Liver (tissue), 9 donors: ENCODE measurements around the gene ZNF467. TPM values are rescaled to one million over a fixed set of nuclear protein-coding genes. Genes with fewer than 3 reads are reported as not detected.

Experiments
- DNase-seq: peaks from one replicate; pipeline ENCODE4 v3.0.0-alpha.2; 2017; ENCODE audit warnings: low spot score
- H3K27ac ChIP-seq, 2 donors: one replicate each; pipeline ENCODE4 v1.7.0; 2013; ENCODE audit warnings: inconsistent platforms in 2 of 2, low read length in 2 of 2, control low read depth in 1 of 2, low read depth in 1 of 2, mild to moderate bottlenecking in 1 of 2
- H3K27me3 ChIP-seq, 4 donors: one replicate each; pipeline versions ENCODE4 v1.6.1 to v1.7.0; 2013; ENCODE audit warnings: low read length in 3 of 4, inconsistent platforms in 1 of 4, mild to moderate bottlenecking in 1 of 4, moderate library complexity in 1 of 4; ENCODE audit not compliant: control insufficient read depth in 4 of 4, insufficient read depth in 4 of 4
- H3K36me3 ChIP-seq, 4 donors: one replicate each; pipeline versions ENCODE4 v1.6.1 to v1.7.0; 2013; ENCODE audit warnings: low read length in 3 of 4, mild to moderate bottlenecking in 3 of 4, low read depth in 1 of 4, moderate library complexity in 1 of 4; ENCODE audit not compliant: control insufficient read depth in 4 of 4, insufficient read depth in 3 of 4
- H3K4me1 ChIP-seq, 4 donors: one replicate each; pipeline versions ENCODE4 v1.6.1 to v1.7.0; 2013; ENCODE audit warnings: low read length in 3 of 4, mild to moderate bottlenecking in 3 of 4, moderate library complexity in 1 of 4; ENCODE audit not compliant: control insufficient read depth in 4 of 4, insufficient read depth in 4 of 4
- H3K4me3 ChIP-seq, 3 donors: one replicate each; pipeline versions ENCODE4 v1.6.1 to v1.7.0; 2013; ENCODE audit warnings: low read length in 3 of 3, control low read depth in 1 of 3, low read depth in 1 of 3, mild to moderate bottlenecking in 1 of 3
- H3K9ac ChIP-seq, 2 donors: one replicate each; pipeline ENCODE4 v1.7.0; 2013; ENCODE audit warnings: low read length in 2 of 2, mild to moderate bottlenecking in 2 of 2, moderate library complexity in 2 of 2, control low read depth in 1 of 2, low read depth in 1 of 2
- H3K9me3 ChIP-seq, 4 donors: one replicate each; pipeline versions ENCODE4 v1.6.1 to v1.7.0; 2013; ENCODE audit warnings: low read length in 3 of 4; ENCODE audit not compliant: control insufficient read depth in 4 of 4
- EGR1 ChIP-seq, 2 donors: IDR thresholded peaks; 2 replicates each; pipeline ENCODE4 v1.6.1; 2016 to 2018; ENCODE audit warnings: antibody characterized with exemption in 2 of 2, low read depth in 2 of 2
- FOXA1 ChIP-seq: IDR thresholded peaks from 2 replicates; pipeline ENCODE4 v1.6.1; 2016; ENCODE audit warnings: antibody characterized with exemption
- FOXA2 ChIP-seq: IDR thresholded peaks from 2 replicates; pipeline ENCODE4 v1.6.1; 2016; ENCODE audit warnings: antibody characterized with exemption
- HNF4A ChIP-seq, 2 donors: conservative IDR thresholded peaks; 2 replicates each; pipeline ENCODE4 v1.6.1; 2016; ENCODE audit warnings: antibody characterized with exemption in 2 of 2, mild to moderate bottlenecking in 2 of 2
- NR2F2 ChIP-seq: IDR thresholded peaks from 2 replicates; pipeline ENCODE4 v1.6.1; 2016; ENCODE audit warnings: antibody characterized with exemption
- RAD21 ChIP-seq, 2 donors: IDR thresholded peaks; 2 replicates each; pipeline ENCODE4 v1.6.1; 2016; ENCODE audit warnings: antibody characterized with exemption in 2 of 2, mild to moderate bottlenecking in 2 of 2
- RXRA ChIP-seq, 2 donors: IDR thresholded peaks; 2 replicates each; pipeline ENCODE4 v1.6.1; 2017 to 2018; ENCODE audit warnings: antibody characterized with exemption in 2 of 2, mild to moderate bottlenecking in 1 of 2
- SP1 ChIP-seq: IDR thresholded peaks from 2 replicates; pipeline ENCODE4 v1.6.1; 2018; ENCODE audit warnings: antibody characterized with exemption, mild to moderate bottlenecking
- TAF1 ChIP-seq: conservative IDR thresholded peaks from 2 replicates; pipeline ENCODE4 v1.6.1; 2016; ENCODE audit warnings: antibody characterized with exemption, mild to moderate bottlenecking
- YY1 ChIP-seq: IDR thresholded peaks from 2 replicates; pipeline ENCODE4 v1.6.1; 2016; ENCODE audit warnings: antibody characterized with exemption, mild to moderate bottlenecking
- WGBS: extraction: QIAGEN DNeasy Blood & Tissue Kit; methylation state at CpG from one replicate; pipeline ENCODE4 v1.1.7; 2013; 5-methylcytosine and 5-hydroxymethylcytosine counted together
- polyA plus RNA-seq, 2 donors: library from polyadenylated mRNA; stranded (reverse) in 1 of 2; unstranded in 1 of 2; fragments of 200-250 nt in 1 of 2; fragments of >200 nt in 1 of 2; fragmentation: Nextera tagmentation in 1 of 2; extraction: Ambion mirVana in 1 of 2; gene quantifications; one replicate each; pipeline versions ENCODE4 v1.2.1 to v1.2.3, GENCODE V29; 2013 to 2015
- total RNA-seq, 2 donors: library from RNA; depleted of rRNA; stranded (reverse); fragments of >200 nt; gene quantifications; one replicate each; pipeline ENCODE4 v1.2.3, GENCODE V29; 2014
- TF ChIP-seq, protein P1 (sequence below): IDR thresholded peaks from 2 replicates; pipeline ENCODE4 v1.6.1; 2016; ENCODE audit warnings: antibody characterized with exemption
- TF ChIP-seq, protein P2 (sequence below): fragments of 150-350 bp; IDR thresholded peaks from 2 replicates; pipeline ENCODE4 v1.5.1; 2017; ENCODE audit warnings: improper control_type of control experiment, low read depth, low read length; ENCODE audit not compliant: missing input control
- donor health status: healthy.
- donor health status: healthy.
- donor health status: healthy.
- donor health status: healthy.
- donor health status: healthy.

The ZNF467 gene
- total and polyA plus RNA-seq, 4 donors, result 2.8 to 4.0 (median 3.7) TPM

DNA sequence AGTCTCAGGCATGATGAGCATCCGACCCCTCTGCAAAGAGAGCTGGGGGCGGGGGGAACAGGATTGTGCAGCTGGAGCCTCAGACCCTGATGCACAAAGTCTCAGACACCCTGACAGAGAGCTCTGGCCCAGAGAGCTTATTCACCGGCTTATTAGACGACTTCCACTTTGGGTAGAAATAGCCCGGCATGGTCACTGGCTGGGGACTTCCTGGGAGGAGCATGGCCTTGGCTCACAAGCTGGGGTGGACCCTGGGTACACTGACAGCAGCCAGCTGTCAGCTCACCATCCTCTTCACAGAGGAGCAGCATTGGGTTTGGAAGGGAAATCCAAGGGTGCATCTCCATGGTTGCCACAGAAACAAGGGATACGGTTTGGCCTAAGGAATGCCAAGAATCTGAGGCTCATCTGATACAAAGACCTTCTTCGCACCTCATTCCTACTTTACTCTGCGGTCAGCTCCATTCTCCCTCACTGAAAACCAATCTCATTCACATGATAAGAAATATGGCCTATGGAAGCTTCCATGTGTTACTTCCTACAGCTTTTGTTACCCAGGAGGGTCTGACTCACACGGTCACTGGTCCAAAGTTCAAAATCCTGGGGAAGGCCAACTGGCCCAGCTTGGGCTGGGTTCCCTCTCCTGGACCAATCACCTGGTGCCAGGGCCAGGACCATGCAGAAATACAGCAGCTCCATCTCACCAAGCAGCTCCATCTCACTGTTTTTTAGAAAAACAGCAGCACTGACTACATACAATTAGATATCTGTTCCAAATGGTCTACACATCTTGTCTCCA is 25.1 kb downstream of the ZNF467 start:
- Histone ChIP-seq H3K9me3 (no peaks in the 10 kb centered on the region), H3K4me1 (peaks cover 0 to under 1% (median under 1%) of the 10 kb centered on the region in 4 donors), H3K36me3 (no peaks in the 10 kb centered on the region), H3K27me3 (no peaks in the 10 kb centered on the region), H3K4me3 (no peak overlapping the region), H3K9ac (no peak overlapping the region), H3K27ac (no peak overlapping the region)
- WGBS, result 78% methylated on average over 9 of the region's 9 CpGs
- TF ChIP-seq FOXA2 (no peak), YY1 (no peak), EGR1 (IDR thresholded peaks at IDR 0.05; ENCODE audit: low read depth in 2 of 2) (no peak), SP1 (no peak)
- TF ChIP-seq, protein P1, sequence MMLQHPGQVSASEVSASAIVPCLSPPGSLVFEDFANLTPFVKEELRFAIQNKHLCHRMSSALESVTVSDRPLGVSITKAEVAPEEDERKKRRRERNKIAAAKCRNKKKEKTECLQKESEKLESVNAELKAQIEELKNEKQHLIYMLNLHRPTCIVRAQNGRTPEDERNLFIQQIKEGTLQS, result no peak
- DNase-seq, result no peak

DNA sequence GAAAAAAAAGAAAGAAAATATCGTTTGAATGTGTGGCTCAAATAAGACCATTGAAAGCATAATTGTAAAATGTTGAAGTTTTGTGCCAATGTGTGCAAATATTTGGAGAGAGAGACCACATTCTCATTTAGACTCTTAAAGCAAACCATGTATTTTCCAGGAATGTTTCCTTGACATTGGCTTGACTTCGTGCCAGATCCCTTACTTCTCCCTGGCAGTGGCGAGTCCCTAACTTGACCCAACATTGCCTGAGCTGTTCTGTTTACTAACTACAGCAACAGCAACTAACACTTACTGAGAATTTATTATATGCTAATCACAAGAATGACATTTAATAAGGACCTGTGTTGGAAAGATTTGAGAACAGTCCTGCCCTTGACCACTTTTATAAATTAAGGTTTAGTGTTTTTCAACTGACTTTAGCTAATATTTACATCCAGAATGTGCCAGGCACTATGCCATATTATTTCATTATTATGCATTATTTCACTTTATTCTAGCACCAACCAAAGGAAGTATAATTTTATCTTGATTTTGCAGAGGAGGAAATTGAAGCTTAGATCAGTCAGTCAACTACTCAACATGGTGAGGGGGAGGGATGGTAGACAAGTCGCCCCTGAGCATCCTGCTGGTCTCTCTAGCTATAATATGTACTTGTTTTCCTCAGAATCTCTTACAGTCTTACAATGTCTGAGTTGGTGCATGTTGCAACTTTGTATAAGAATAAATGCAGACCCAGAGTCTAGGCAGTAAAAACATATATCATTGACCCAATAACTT is 29.7 kb downstream of the ZNF467 start:
- Histone ChIP-seq H3K36me3 (no peaks in the 10 kb centered on the region), H3K9ac (no peak overlapping the region), H3K27me3 (no peaks in the 10 kb centered on the region), H3K9me3 (no peaks in the 10 kb centered on the region), H3K27ac (no peak overlapping the region), H3K4me3 (no peak overlapping the region), H3K4me1 (peaks cover 3 to 11% (median 9%) of the 10 kb centered on the region in 4 donors)
- no peak for DNase-seq
- 54% methylated on average over 4 of the region's 4 CpGs for WGBS
- TF ChIP-seq RXRA (IDR thresholded peaks at IDR 0.05) (no peak), TAF1 (no peak), NR2F2 (no peak), HNF4A (conservative IDR thresholded peaks at IDR 0.05) (no peak)
- TF ChIP-seq, protein P1, result no peak

DNA sequence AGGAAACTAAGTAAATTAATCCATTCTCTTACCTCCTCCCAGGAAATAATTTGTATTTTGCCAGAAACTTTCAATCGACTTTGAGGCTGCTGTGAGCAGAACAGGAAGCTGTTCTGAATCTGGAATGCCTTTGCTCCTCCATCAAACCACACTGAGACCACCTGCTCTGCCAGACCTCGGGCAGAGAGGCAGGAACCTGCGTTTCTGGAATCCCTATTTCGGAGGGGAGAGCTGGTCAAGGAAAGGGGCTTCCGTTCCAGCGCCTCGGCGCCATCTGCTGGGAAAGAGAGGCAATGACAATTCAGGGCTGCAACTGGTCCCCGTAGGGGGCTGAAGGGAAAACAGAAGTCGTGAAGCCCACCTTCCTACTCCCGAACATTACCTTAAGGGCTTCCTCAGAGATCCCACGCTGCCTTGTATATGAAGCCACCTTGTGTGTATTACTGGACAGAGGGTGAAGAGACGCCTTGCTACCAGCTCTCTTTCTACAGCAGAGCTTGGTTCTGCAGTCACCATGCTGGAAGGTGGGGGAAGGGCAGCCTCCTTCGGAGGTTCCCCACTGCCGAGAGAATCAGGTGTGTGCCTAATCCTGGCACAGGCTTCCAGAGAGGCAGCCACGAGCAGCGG is 31.2 kb downstream of the ZNF467 start:
- Histone ChIP-seq H3K4me1 (peaks cover 3 to 11% (median 9%) of the 10 kb centered on the region in 4 donors), H3K27ac (no peak overlapping the region), H3K36me3 (no peaks in the 10 kb centered on the region), H3K9ac (peak overlapping the region in 1 of 2 donors; percentile 79), H3K9me3 (no peaks in the 10 kb centered on the region), H3K27me3 (no peaks in the 10 kb centered on the region), H3K4me3 (peak overlapping the region; percentile 18 to 23 (median 22))
- DNase-seq, result peak; percentile 69
- WGBS, result under 1% methylated on average over 17 of the region's 17 CpGs
- TF ChIP-seq FOXA1, result no peak
- TF ChIP-seq, protein P2, sequence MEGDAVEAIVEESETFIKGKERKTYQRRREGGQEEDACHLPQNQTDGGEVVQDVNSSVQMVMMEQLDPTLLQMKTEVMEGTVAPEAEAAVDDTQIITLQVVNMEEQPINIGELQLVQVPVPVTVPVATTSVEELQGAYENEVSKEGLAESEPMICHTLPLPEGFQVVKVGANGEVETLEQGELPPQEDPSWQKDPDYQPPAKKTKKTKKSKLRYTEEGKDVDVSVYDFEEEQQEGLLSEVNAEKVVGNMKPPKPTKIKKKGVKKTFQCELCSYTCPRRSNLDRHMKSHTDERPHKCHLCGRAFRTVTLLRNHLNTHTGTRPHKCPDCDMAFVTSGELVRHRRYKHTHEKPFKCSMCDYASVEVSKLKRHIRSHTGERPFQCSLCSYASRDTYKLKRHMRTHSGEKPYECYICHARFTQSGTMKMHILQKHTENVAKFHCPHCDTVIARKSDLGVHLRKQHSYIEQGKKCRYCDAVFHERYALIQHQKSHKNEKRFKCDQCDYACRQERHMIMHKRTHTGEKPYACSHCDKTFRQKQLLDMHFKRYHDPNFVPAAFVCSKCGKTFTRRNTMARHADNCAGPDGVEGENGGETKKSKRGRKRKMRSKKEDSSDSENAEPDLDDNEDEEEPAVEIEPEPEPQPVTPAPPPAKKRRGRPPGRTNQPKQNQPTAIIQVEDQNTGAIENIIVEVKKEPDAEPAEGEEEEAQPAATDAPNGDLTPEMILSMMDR, result peak; percentile 85
- TF ChIP-seq RAD21 (IDR thresholded peaks at IDR 0.05), result peak; percentile 88 to 95
